ENCODE data around the gene LCT. TPM values are rescaled to one million over a fixed set of nuclear protein-coding genes. Genes with fewer than 3 reads are reported as not detected.

LCT gene
- total and polyA plus RNA-seq, 2 experiments from 2014 or later, result not detected

DNA sequence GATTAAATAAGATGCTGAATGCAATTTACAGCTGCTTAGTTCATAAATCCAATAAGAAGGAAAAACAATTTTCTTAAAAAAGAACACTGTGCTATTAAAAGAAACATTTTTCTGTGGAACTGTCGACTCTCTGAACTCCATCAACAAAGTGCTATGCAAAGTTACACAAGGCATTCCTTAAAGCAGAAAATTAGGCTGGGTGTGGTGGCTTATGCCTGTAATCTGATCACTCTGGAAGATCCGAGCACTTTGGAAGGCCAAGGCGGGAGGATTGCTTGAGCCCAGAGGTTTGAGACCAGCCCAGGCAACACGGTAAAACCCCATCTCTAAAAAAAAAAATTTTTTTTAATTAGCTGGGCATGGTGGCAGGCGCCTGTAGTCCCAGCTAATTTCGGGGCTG, 26.2 kb upstream of the LCT start:
- Histone ChIP-seq H2AFZ (no peak overlapping the region), H3K4me3 (no peak overlapping the region), H3K27me3 (ENCODE audit: insufficient read depth) (no peaks in the 10 kb centered on the region), H3K27ac (ENCODE audit: low read depth) (no peak overlapping the region), H4K20me1 (replicated peaks; ENCODE audit: insufficient read depth) (peaks cover 17% of the 10 kb centered on the region; the same call in 1 of the 2 replicates), H3F3A (replicated peaks; ENCODE audit: low read depth) (peaks cover 8% of the 10 kb centered on the region; the same call in 1 of the 2 replicates), H3K9me2 (ENCODE audit: insufficient read depth) (no peaks in the 10 kb centered on the region), H3K4me1 (ENCODE audit: insufficient read depth) (no peaks in the 10 kb centered on the region), H3K36me3 (ENCODE audit: insufficient read depth) (peaks cover 88% of the 10 kb centered on the region), H3K79me2 (replicated peaks; ENCODE audit: insufficient read depth) (peaks cover 9% of the 10 kb centered on the region), H3K4me2 (no peak overlapping the region)
- ATAC-seq, result no peak
- DNase-seq (ENCODE audit: low spot score), result no peak
- H3K27ac Mint-ChIP-seq, result no peak overlapping the region
- no peak overlapping the region for H3K4me3 Mint-ChIP-seq
- TF ChIP-seq, protein P1, sequence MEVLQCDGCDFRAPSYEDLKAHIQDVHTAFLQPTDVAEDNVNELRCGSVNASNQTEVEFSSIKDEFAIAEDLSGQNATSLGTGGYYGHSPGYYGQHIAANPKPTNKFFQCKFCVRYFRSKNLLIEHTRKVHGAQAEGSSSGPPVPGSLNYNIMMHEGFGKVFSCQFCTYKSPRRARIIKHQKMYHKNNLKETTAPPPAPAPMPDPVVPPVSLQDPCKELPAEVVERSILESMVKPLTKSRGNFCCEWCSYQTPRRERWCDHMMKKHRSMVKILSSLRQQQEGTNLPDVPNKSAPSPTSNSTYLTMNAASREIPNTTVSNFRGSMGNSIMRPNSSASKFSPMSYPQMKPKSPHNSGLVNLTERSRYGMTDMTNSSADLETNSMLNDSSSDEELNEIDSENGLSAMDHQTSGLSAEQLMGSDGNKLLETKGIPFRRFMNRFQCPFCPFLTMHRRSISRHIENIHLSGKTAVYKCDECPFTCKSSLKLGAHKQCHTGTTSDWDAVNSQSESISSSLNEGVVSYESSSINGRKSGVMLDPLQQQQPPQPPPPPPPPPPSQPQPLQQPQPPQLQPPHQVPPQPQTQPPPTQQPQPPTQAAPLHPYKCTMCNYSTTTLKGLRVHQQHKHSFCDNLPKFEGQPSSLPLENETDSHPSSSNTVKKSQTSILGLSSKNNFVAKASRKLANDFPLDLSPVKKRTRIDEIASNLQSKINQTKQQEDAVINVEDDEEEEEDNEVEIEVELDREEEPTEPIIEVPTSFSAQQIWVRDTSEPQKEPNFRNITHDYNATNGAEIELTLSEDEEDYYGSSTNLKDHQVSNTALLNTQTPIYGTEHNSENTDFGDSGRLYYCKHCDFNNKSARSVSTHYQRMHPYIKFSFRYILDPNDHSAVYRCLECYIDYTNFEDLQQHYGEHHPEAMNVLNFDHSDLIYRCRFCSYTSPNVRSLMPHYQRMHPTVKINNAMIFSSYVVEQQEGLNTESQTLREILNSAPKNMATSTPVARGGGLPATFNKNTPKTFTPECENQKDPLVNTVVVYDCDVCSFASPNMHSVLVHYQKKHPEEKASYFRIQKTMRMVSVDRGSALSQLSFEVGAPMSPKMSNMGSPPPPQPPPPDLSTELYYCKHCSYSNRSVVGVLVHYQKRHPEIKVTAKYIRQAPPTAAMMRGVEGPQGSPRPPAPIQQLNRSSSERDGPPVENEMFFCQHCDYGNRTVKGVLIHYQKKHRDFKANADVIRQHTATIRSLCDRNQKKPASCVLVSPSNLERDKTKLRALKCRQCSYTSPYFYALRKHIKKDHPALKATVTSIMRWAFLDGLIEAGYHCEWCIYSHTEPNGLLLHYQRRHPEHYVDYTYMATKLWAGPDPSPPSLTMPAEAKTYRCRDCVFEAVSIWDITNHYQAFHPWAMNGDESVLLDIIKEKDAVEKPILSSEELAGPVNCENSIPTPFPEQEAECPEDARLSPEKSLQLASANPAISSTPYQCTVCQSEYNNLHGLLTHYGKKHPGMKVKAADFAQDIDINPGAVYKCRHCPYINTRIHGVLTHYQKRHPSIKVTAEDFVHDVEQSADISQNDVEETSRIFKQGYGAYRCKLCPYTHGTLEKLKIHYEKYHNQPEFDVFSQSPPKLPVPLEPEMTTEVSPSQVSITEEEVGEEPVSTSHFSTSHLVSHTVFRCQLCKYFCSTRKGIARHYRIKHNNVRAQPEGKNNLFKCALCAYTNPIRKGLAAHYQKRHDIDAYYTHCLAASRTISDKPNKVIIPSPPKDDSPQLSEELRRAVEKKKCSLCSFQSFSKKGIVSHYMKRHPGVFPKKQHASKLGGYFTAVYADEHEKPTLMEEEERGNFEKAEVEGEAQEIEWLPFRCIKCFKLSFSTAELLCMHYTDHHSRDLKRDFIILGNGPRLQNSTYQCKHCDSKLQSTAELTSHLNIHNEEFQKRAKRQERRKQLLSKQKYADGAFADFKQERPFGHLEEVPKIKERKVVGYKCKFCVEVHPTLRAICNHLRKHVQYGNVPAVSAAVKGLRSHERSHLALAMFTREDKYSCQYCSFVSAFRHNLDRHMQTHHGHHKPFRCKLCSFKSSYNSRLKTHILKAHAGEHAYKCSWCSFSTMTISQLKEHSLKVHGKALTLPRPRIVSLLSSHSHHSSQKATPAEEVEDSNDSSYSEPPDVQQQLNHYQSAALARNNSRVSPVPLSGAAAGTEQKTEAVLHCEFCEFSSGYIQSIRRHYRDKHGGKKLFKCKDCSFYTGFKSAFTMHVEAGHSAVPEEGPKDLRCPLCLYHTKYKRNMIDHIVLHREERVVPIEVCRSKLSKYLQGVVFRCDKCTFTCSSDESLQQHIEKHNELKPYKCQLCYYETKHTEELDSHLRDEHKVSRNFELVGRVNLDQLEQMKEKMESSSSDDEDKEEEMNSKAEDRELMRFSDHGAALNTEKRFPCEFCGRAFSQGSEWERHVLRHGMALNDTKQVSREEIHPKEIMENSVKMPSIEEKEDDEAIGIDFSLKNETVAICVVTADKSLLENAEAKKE (CRISPR knock-in tag; IDR thresholded peaks at IDR 0.05), result no peak
- no peak for TF ChIP-seq NANOG (IDR thresholded peaks at IDR 0.05; ENCODE audit: borderline replicate concordance)
- no peak for TF ChIP-seq POLR2AphosphoS5 (IDR thresholded peaks at IDR 0.05; ENCODE audit: low read depth)
- no peak for TF ChIP-seq EZH2phosphoT487 (IDR thresholded peaks at IDR 0.05; ENCODE audit: unreplicated experiment)
- no peak for TF ChIP-seq ZNF114 (CRISPR knock-in tag; IDR thresholded peaks at IDR 0.05)
- no peak for TF ChIP-seq EZH2 (IDR thresholded peaks at IDR 0.05; ENCODE audit: low read depth, unreplicated experiment)
- TF ChIP-seq, protein P2, sequence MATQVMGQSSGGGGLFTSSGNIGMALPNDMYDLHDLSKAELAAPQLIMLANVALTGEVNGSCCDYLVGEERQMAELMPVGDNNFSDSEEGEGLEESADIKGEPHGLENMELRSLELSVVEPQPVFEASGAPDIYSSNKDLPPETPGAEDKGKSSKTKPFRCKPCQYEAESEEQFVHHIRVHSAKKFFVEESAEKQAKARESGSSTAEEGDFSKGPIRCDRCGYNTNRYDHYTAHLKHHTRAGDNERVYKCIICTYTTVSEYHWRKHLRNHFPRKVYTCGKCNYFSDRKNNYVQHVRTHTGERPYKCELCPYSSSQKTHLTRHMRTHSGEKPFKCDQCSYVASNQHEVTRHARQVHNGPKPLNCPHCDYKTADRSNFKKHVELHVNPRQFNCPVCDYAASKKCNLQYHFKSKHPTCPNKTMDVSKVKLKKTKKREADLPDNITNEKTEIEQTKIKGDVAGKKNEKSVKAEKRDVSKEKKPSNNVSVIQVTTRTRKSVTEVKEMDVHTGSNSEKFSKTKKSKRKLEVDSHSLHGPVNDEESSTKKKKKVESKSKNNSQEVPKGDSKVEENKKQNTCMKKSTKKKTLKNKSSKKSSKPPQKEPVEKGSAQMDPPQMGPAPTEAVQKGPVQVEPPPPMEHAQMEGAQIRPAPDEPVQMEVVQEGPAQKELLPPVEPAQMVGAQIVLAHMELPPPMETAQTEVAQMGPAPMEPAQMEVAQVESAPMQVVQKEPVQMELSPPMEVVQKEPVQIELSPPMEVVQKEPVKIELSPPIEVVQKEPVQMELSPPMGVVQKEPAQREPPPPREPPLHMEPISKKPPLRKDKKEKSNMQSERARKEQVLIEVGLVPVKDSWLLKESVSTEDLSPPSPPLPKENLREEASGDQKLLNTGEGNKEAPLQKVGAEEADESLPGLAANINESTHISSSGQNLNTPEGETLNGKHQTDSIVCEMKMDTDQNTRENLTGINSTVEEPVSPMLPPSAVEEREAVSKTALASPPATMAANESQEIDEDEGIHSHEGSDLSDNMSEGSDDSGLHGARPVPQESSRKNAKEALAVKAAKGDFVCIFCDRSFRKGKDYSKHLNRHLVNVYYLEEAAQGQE (IDR thresholded peaks at IDR 0.05; ENCODE audit: unreplicated experiment), result no peak
- no peak for TF ChIP-seq CREB1 (CRISPR knock-in tag; IDR thresholded peaks at IDR 0.05; ENCODE audit: low read depth)
- TF ChIP-seq, protein P3, sequence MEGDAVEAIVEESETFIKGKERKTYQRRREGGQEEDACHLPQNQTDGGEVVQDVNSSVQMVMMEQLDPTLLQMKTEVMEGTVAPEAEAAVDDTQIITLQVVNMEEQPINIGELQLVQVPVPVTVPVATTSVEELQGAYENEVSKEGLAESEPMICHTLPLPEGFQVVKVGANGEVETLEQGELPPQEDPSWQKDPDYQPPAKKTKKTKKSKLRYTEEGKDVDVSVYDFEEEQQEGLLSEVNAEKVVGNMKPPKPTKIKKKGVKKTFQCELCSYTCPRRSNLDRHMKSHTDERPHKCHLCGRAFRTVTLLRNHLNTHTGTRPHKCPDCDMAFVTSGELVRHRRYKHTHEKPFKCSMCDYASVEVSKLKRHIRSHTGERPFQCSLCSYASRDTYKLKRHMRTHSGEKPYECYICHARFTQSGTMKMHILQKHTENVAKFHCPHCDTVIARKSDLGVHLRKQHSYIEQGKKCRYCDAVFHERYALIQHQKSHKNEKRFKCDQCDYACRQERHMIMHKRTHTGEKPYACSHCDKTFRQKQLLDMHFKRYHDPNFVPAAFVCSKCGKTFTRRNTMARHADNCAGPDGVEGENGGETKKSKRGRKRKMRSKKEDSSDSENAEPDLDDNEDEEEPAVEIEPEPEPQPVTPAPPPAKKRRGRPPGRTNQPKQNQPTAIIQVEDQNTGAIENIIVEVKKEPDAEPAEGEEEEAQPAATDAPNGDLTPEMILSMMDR (conservative IDR thresholded peaks at IDR 0.05; ENCODE audit: low read depth in 2 of 2), result no peak
- no peak for TF ChIP-seq JUNB (IDR thresholded peaks at IDR 0.05; ENCODE audit: unreplicated experiment)
- no peak for TF ChIP-seq ZNF331 (CRISPR knock-in tag; IDR thresholded peaks at IDR 0.05; ENCODE audit: low read depth)
- no peak for TF ChIP-seq STAT1 (IDR thresholded peaks at IDR 0.05; ENCODE audit: unreplicated experiment)
- TF ChIP-seq, protein P4, sequence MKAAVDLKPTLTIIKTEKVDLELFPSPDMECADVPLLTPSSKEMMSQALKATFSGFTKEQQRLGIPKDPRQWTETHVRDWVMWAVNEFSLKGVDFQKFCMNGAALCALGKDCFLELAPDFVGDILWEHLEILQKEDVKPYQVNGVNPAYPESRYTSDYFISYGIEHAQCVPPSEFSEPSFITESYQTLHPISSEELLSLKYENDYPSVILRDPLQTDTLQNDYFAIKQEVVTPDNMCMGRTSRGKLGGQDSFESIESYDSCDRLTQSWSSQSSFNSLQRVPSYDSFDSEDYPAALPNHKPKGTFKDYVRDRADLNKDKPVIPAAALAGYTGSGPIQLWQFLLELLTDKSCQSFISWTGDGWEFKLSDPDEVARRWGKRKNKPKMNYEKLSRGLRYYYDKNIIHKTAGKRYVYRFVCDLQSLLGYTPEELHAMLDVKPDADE (IDR thresholded peaks at IDR 0.05), result no peak
- no peaks in the 10 kb centered on the region for H3K27me3 Mint-ChIP-seq (ENCODE audit: insufficient read depth, low read depth, poor library complexity)
- H3K36me3 Mint-ChIP-seq (ENCODE audit: low read depth), result peaks cover 94% of the 10 kb centered on the region
- no peaks in the 10 kb centered on the region; the same call in 2 of the 3 replicates for H3K9me3 Mint-ChIP-seq
- no peaks in the 10 kb centered on the region for H3K4me1 Mint-ChIP-seq

Measured in GM23338 (cell line).